BLaER1 (cell line): ENCODE data around the gene CDK18.
A peak's percentile ranks its signal among the peaks of the same experiment; 100 is the strongest.

Experiments used
- H3K27ac ChIP-seq: shearing (Covaris generic); formaldehyde crosslinking; 2 replicates; pipeline ENCODE4 v1.8.1; 2022
- H3K27me3 ChIP-seq: shearing (Covaris generic); formaldehyde crosslinking; 2 replicates; pipeline ENCODE4 v1.8.1; 2022
- H3K36me3 ChIP-seq: shearing (Covaris generic); formaldehyde crosslinking; 2 replicates; pipeline ENCODE4 v1.8.1; 2022
- H3K4me1 ChIP-seq: shearing (Covaris generic); formaldehyde crosslinking; 2 replicates; pipeline ENCODE4 v1.8.1; 2022
- H3K4me2 ChIP-seq: shearing (Covaris generic); formaldehyde crosslinking; 2 replicates; pipeline ENCODE4 v1.8.1; 2022
- H3K4me3 ChIP-seq: shearing (Covaris generic); formaldehyde crosslinking; 2 replicates; pipeline ENCODE4 v1.8.1; 2022
- H3K9ac ChIP-seq: shearing (Covaris generic); formaldehyde crosslinking; 2 replicates; pipeline ENCODE4 v1.8.1; 2022
- H3K9me3 ChIP-seq: shearing (Covaris generic); formaldehyde crosslinking; 2 replicates; pipeline ENCODE4 v1.8.1; 2022
- H4K20me1 ChIP-seq: shearing (Covaris generic); formaldehyde crosslinking; 2 replicates; pipeline ENCODE4 v1.8.1; 2022
- Cebpa-rat ChIP-seq: shearing (Covaris generic); IDR thresholded peaks from 2 replicates; pipeline ENCODE4 v1.8.1; 2022

CDK18 gene

GRCh38 chr1:205543351-205544301 is 39.2 kb downstream of the CDK18 start:
- peaks cover 10% of the 10 kb centered on the region; the same call in 1 of the 2 replicates for H3K4me1 ChIP-seq
- H3K27me3 ChIP-seq, result peaks cover 20% of the 10 kb centered on the region
- H4K20me1 ChIP-seq, result no peaks in the 10 kb centered on the region
- no peaks in the 10 kb centered on the region for H3K36me3 ChIP-seq
- H3K4me3 ChIP-seq, result no peak overlapping the region
- TF ChIP-seq Cebpa-rat, result no peak
- H3K27ac ChIP-seq, result no peak overlapping the region
- peak overlapping the region; percentile 49 for H3K4me2 ChIP-seq
- no peak overlapping the region for H3K9ac ChIP-seq
- H3K9me3 ChIP-seq, result no peaks in the 10 kb centered on the region

- H3K4me2 ChIP-seq, result no peak overlapping the region
- no peak overlapping the region for H3K4me3 ChIP-seq
- H3K27me3 ChIP-seq, result peaks cover 20% of the 10 kb centered on the region
- no peaks in the 10 kb centered on the region for H3K36me3 ChIP-seq
- TF ChIP-seq Cebpa-rat, result no peak
- H4K20me1 ChIP-seq, result no peaks in the 10 kb centered on the region
- H3K4me1 ChIP-seq, result peaks cover 10% of the 10 kb centered on the region; the same call in 1 of the 2 replicates
- H3K9ac ChIP-seq, result no peak overlapping the region
- no peak overlapping the region for H3K27ac ChIP-seq
- H3K9me3 ChIP-seq, result no peaks in the 10 kb centered on the region
Observed at GRCh38 chr1:205545001-205545919, 40.8 kb downstream of the CDK18 start.

GRCh38 chr1:205545991-205546390 is 41.5 kb downstream of the CDK18 start:
- no peak overlapping the region for H3K4me2 ChIP-seq
- H3K4me1 ChIP-seq, result peaks cover 10% of the 10 kb centered on the region; the same call in 1 of the 2 replicates
- H3K9me3 ChIP-seq, result no peaks in the 10 kb centered on the region
- H3K27me3 ChIP-seq, result peaks cover 20% of the 10 kb centered on the region
- no peak overlapping the region for H3K9ac ChIP-seq
- no peaks in the 10 kb centered on the region for H4K20me1 ChIP-seq
- no peak overlapping the region for H3K4me3 ChIP-seq
- H3K27ac ChIP-seq, result no peak overlapping the region
- no peak for TF ChIP-seq Cebpa-rat
- no peaks in the 10 kb centered on the region for H3K36me3 ChIP-seq

- Histone ChIP-seq H3K9me3 (no peaks in the 10 kb centered on the region), H3K4me2 (no peak overlapping the region), H3K27me3 (peaks cover 20% of the 10 kb centered on the region), H3K9ac (no peak overlapping the region), H3K4me1 (peaks cover 10% of the 10 kb centered on the region; the same call in 1 of the 2 replicates), H4K20me1 (no peaks in the 10 kb centered on the region), H3K4me3 (no peak overlapping the region), H3K27ac (no peak overlapping the region), H3K36me3 (no peaks in the 10 kb centered on the region)
- no peak for TF ChIP-seq Cebpa-rat
Observed at GRCh38 chr1:205546541-205546940, 42.1 kb downstream of the CDK18 start.

- Histone ChIP-seq H3K4me2 (no peak overlapping the region), H3K9me3 (no peaks in the 10 kb centered on the region), H3K27me3 (peaks cover 13% of the 10 kb centered on the region), H3K27ac (no peak overlapping the region), H3K4me1 (peaks cover 10% of the 10 kb centered on the region; the same call in 1 of the 2 replicates), H4K20me1 (no peaks in the 10 kb centered on the region), H3K4me3 (no peak overlapping the region), H3K9ac (no peak overlapping the region), H3K36me3 (no peaks in the 10 kb centered on the region)
- TF ChIP-seq Cebpa-rat, result no peak
Observed at GRCh38 chr1:205547936-205548827, 43.7 kb downstream of the CDK18 start.

GRCh38 chr1:205554026-205554811 is 49.8 kb downstream of the CDK18 start:
- Histone ChIP-seq H3K9ac (no peak overlapping the region), H3K4me1 (no peaks in the 10 kb centered on the region), H3K36me3 (no peaks in the 10 kb centered on the region), H4K20me1 (no peaks in the 10 kb centered on the region), H3K27me3 (no peaks in the 10 kb centered on the region), H3K27ac (no peak overlapping the region), H3K9me3 (peaks cover 16% of the 10 kb centered on the region), H3K4me3 (no peak overlapping the region), H3K4me2 (no peak overlapping the region)
- no peak for TF ChIP-seq Cebpa-rat

GRCh38 chr1:205561501-205562203 is 57.2 kb downstream of the CDK18 start:
- H3K27me3 ChIP-seq, result peaks cover 11% of the 10 kb centered on the region; the same call in 1 of the 2 replicates
- H3K36me3 ChIP-seq, result no peaks in the 10 kb centered on the region

GRCh38 chr1:205563927-205564441 is 59.5 kb downstream of the CDK18 start:
- no peak for TF ChIP-seq Cebpa-rat
- H3K27me3 ChIP-seq, result peaks cover 34% of the 10 kb centered on the region
- no peak overlapping the region for H3K9ac ChIP-seq
- peaks cover 7% of the 10 kb centered on the region; the same call in 1 of the 2 replicates for H3K4me1 ChIP-seq
- H3K9me3 ChIP-seq, result peaks cover 21% of the 10 kb centered on the region
- no peak overlapping the region for H3K27ac ChIP-seq
- no peak overlapping the region for H3K4me2 ChIP-seq
- no peak overlapping the region for H3K4me3 ChIP-seq
- H3K36me3 ChIP-seq, result no peaks in the 10 kb centered on the region
- peaks cover 12% of the 10 kb centered on the region; the same call in 1 of the 2 replicates for H4K20me1 ChIP-seq

More at GRCh38 chr1:205561501-205562203, 57.2 kb downstream of the CDK18 start:
- Histone ChIP-seq H3K4me3 (no peak overlapping the region), H4K20me1 (no peaks in the 10 kb centered on the region), H3K4me2 (no peak overlapping the region), H3K9me3 (peaks cover 21% of the 10 kb centered on the region), H3K9ac (no peak overlapping the region), H3K27ac (no peak overlapping the region), H3K4me1 (no peaks in the 10 kb centered on the region)
- no peak for TF ChIP-seq Cebpa-rat
